Measurements from ENCODE around the gene MEOX1.
A peak's percentile ranks its signal among the peaks of the same experiment; 100 is the strongest.
"Not testable (repeated sequence)": the region's sequence is repeated elsewhere in the genome, so short reads cannot be mapped to it uniquely, and the experiment has no call there.

Gene MEOX1

DNA sequence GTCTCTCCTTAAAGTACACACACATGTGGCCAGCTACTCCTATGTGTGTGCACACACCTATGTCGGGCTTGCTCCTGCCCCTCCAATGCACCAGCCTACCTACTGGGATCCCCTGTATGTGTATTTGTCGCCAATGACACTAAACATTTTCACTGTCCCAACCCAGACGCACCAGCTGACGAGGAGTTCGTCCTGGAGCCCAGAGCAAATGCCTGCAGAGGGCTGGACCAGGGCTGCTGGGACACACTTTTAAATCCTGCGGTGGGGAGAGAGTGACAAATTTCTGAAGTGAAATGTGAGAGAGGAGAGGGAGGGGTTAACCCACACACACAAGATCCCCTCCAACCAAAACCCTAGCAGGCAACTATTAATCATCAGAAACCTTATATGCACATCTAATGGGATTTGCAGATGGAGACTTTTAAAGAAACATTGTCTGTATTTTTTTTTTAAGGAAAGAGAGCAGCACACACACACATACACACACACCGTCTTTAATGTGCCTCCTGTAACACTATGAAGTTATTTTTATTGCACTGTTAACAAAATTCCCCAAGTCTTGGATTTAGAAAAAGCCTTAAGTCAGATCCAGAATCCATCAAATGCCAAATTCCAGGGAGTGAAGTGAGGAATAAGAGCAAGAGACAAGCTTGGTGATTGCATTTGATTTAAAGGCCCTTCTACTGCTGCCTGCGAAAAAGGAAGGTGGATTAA, at the start of gene MEOX1:
TSS of gene MEOX1 (minus strand) at position 224 of the 714 bp plus-strand sequence. CDS start 388 bp downstream, outside the sequence.
- DNase-seq: peak; percentile 77

DNA sequence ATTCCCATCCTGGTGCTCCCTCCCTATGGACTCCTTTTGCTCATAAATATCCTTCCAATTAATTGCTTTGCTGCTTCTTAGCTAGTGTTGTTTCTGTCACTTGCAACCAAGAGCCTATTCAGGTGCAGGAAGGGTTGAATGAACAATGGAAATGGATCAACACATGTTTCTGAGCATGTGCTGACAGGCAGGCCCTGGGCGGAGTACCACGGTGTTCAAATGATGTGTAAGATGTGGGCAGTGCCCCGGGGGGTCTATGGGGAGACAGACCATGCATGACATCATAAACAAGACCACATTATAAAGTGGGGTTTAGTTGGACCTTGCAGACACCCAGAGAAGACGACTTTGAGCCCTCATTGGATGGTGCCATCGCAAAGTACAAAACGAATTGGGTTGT, 48.4 kb upstream of the MEOX1 start:
- DNase-seq: no peak

DNA sequence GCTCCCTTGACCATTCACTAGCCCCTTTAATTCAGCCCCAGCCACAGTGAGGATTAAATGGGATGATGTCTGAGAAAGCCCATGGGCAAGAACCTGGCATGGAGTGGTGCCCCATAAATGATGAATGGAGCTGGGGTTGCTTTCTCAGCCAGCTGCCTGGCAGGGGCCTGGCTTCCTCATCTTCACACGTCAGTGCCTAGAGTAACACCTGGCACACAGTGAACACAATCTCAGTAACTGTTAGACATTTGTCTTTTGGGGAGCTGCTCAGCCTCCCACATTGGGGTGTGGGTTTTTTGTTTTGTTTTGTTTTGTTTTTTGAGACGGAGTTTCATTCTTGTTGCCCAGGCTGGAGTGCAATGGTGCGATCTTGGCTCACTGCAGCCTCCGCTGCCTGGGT, 47.5 kb upstream of the MEOX1 start:
- DNase-seq: no peak

DNA sequence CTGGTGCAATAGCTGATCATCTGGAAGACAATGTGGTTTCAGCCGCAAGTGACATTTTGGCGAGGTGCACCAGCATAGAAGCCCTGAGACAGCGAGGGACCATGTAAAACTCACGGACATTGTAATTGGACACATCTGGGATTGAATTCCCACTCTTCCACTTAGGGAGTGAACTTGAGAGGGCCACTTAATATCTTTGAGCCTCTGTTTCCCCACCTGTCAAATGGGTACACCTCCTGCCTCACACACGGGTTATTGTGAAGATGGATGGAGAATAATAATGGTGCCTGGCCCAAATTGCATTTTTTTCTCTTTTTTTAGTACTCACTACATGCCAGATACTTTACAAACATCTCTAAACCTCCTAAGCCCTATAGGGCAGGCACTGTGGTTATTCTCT, 45.5 kb upstream of the MEOX1 start:
- no peak for DNase-seq

DNA sequence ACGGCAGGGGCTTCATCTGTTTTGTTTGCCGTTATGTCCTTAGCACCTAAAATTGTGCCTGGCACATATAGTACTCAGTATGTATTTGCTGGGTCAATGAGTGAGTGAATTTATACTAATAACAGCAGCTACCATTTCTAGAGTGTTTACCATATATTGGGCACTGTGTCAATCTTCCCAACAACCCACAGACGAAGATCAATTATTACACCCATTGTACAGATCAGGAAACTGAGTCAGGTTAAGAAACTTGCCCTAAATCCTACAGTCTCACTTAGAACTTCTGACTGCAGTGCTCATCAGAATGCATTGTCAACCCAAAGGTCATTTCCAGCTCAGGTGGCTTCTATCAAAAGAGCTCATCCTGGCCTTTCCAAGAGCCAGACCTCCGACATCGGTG, 44.5 kb upstream of the MEOX1 start:
- no peak for DNase-seq

DNA sequence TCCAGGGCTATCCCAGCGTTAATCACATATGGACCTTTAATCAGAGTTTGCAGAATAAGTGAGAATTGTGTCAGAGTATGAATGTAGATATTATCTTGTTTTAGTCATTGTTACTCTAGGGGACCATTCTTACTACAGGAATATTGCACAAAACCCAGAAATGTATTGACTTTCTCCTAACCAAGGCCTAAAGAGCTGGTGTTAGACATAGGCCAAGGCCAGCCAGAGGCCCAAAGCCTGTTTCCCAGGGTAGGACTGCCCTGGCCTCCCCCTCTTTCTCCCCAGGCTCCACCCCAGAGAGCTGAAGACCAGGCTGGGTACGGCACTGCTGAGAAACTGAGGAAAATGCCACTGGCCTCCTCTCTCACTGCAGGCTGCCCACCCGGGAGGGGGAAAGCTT, 41.9 kb upstream of the MEOX1 start:
- no peak for DNase-seq

DNA sequence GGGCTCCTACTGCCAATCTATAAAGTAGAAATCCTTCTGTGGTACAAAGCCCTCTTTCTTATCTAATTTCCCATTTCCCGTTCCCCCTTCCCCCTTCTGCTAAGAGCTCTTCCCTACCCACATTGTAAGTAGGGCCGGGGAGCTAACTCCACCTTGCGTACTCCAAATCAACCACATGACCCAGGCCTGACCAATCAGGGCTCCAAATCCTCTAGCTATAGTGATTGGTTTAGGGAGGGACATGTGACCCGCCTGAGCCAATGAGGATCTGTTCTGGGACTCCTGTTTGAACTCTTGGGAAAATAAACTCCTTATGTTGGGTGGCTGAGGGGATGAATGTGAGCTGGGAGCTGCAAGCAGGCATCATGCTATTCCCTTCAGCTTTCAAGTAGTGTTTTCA, 40.9 kb upstream of the MEOX1 start:
- DNase-seq: no peak

DNA sequence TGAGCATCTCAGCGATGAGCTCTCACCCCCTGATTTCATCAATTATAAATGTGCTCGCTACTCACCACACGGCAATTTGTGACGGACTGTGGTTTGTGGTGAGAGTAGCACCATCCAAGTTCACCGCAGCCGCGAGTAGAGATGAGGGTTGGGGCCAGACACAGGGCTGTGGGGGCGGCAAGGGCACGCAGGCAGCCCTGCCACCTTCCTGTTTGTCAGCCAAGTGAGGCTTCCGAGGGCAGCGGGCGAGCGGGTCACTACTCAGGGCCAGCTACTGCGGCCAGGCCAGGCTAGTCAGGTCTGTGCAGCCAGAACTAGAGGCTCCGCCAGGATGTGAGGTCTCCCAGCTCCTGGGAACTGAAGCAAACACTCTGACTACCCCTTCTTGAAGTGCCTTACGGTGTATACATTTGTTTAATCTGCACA, 39.6 kb upstream of the MEOX1 start:
- peak; percentile 67 for DNase-seq

DNA sequence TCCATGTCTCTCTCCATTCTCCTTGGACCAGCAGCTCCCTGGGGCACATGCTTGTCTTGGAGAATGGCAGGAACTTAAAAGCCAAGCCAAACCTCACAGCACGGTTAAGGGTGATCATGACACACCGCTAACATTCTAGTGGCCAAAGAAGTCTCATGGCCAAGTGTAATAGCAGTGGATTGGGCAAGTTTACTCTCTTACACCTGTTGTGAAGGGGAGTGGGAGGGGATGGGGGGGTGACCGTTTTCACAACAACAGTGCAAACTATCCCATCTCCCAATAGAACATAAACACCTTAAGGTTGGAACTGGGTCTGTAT, 37.7 kb upstream of the MEOX1 start:
- no peak for DNase-seq

DNA sequence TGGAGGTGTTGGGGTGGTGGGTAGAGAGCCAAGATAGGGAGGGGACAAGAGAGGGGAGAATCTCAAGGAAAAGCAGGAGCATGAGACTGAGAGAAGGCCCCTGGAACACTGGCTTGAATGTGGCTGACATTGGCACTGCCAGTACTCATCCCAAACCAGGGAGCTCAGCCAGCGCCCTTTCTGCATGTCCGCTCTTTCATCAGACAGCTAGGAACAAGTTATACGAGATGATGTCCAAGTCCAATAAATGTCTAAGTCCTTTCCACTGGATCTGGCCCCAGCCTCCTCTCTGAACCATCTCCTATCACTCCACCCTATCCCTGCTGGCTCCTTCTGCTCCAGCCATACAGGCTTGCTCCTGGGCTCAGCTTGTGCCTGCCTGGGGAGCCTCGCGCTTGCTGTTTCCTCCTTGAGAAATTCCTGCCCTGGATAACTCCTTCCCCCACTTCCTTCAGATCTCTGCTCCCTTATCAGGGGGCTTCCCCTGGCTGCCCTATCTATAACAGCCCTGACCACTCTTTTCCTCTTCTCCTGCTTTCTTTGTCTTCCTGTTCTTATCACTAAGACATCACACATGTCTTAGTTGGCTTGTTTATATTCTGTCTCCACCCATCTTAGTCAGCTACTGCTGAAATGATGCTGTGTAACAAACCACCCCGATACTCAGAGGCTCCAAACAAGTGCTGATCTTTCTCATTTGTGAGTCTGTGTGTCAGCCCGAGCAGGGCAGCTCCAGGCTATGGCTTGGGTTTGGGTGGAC, 37.1 kb upstream of the MEOX1 start:
- DNase-seq: no peak

DNA sequence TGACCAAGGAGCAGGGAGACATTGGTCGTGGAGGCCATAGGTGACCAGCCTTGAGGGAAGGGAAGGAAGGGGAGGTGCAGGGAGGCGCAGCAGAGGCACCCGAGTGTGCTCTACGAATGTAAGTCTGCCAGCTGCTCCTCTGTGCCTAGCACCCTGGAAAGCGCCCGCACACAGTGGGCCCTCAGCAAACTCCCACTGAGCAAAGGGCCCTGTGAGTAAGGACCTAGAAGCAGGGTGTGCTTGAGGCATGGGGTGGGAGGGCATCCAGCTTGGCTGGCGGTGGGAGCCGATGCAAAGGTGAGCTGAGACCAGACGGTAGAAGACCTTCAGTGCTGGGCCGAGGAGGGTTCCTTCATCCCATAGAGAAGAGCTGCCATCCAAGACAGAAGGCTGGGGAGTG, 36.2 kb upstream of the MEOX1 start:
- DNase-seq: no peak

DNA sequence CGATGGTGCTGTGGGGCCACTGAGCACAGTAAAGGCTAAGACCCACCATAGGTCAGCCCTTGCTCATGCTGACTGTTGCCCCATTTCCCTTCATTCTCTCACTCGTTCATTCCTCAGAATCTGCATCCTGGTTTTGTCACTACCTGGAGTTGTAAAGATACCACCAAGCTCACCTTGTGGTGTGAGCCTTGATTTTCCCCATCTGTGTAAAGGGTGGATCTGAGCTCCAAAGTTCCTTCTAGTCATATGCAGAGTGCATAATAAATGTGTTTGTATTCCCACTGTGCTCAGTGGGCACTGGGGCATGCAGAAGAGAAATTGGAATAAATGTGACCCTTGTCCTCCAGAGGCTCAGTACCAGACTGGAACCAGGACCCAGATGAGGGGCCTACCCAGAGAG, 35.2 kb upstream of the MEOX1 start:
- DNase-seq: no peak

DNA sequence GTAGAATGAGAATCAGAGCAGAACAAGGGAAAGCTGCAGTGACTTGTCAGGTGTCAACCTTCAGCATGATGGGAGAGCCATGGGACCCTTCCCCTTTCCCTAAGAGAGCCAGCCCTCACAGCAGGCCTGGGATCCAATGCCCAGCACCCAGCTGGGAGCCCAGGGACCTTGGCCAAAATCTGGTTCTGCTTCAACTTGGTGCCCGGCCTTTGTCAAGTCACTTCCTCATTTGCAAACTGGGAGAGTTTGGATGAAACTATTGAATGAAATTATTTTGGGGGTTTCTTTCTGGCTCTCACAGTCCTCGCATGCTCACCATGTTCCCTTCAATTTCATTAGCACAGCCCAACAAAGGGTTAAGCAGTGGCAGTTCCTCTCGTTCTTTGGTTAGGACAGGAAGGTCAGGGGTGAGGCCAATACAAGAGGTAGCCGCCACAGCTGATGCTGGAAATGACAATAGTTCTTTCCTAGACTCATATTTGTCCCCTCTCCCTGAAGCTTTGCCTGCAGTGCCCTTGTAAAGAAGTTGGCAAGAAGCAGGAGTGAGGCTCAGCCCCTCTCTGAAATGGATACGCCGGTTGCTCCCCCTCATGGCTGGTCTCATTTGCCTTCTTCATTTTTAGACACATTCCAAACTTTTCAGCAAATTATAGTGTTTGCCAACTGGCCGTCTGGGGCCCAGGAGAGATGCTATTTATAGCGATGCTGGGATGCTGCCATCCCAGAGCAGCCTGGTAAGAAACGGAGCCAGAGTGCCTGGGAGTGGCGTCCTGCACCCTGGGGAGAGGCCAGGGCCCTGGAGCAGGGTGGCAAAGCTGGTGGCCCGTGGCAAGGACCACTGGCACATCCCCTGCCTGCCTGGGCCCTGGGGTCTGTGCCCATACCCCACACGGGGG, 34.5 kb upstream of the MEOX1 start:
- DNase-seq: peak; percentile 62

DNA sequence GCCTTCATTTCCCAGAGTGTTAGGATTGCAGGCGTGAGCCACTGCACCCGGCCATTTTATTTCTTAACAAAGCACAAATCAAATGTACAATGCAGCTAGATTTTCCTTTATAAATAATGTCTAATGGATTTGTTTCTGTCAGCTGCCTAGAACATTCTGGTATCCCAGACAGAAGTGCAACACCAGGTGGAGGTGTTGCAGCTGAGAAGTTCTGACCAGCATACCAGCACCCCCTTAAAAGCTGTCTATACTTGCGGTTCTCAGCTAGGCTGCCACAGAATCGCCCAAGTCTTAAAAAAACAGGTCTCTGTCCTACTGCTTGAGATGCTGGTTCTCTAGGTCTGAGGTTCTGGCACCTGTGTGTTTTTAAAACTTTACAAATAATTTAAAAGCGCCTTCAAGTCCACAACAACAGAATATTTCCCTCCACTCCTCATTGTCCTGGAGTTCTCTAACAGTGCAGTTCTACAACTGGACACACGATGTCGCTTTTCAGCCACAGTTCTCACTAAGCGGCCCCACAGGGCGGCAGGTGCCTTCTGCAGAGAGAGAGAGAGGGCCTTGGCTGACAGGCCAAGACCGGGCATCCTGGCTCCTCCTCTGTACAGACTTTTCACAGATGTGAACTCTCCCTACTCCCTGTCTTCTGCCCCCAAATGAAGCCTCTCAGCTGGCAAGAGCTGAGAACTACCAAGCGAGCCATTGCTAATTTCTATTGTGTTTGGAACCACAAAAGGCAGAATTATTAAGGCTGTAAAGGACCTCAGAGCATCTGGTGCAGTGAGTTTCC, 32.6 kb upstream of the MEOX1 start:
- DNase-seq: peak; percentile 85

DNA sequence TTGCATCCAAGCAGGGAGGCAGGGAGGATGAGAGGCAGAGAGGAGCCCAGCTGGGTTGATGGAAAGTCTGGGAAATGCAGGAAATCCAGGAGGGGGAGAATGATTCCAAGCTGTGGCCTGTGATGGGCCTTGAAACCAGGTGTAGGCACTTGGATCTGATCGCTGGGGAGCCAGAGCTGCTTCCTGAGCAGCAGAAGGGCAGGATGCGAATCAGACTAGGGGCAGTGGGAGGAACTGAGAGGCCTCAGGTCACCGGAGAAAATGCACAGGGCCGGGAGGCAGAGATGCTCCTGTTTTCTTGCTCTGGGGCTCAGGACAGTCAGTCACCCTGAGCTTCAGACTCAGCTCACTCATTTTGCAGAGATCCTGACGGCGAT, 29.6 kb upstream of the MEOX1 start:
- DNase-seq: no peak

DNA sequence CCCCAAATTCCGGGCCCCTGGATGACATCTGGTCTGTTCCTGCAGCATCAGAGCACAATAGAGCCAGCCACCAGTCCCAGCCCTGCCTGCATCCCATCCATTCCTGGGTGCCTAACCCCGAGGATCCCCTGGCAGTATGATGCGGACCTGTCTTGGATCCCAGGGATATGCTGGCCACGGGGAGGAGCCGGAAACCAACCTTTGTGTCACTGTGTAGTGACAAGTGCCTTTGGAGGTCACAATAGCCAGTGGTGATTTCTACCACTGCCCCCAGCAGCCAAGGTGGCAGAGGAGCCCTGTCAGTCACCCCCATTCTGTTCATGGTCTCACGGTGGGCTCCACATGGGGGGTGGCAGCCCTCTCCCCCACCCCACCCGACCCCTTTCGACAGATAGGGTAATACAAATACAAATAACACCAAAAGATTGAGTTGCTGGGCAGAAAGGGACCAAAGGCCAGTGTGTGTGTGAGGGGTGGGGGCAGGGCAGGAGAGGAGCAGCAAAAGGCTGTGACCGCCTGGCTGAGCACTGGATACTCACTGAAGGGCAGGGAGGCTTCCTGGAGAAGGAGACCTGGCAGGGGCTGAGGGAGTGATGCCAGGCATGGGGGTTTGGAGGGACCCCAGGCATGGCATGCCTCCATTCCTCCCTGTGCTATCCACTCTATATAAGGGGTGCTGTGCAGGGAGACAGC, 29.0 kb upstream of the MEOX1 start:
- no peak for DNase-seq

DNA sequence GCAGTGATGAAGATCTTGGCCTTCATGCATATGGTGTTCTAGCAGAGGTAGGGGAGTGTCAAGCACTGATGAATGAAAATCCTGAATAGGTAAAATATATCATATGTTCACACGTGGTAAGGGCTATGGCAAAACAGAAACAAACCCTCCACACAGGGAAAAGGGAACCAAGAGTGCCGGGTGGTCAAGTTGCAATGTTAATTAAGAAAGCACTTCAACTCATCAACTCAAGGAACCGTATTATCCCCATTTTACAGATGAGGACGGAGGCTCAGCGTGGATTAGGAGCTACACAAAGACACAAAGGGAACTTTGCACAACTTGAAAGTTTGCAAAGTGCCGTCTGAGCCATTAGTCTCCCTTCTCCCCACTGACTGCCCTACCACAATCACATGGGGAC, 28.1 kb upstream of the MEOX1 start:
- no peak for DNase-seq

DNA sequence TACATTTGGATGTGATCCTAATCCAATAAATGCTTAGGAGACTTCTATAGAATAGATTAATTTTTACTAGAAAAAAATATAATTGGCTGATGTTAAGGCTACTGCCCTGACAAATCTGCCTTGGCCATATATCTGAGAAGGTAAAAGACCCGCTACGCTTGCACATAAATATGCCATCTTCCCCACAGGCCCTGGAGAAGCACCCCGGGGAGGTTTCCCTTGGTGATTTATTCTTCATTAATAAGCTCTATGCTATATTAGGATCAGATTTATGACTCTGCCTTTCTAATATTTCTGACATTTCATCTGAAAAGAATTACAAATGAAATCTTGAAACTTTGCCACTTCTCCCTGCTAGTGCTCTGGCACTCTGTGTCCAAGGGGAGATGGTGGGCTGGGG, 27.4 kb upstream of the MEOX1 start:
- DNase-seq: no peak

DNA sequence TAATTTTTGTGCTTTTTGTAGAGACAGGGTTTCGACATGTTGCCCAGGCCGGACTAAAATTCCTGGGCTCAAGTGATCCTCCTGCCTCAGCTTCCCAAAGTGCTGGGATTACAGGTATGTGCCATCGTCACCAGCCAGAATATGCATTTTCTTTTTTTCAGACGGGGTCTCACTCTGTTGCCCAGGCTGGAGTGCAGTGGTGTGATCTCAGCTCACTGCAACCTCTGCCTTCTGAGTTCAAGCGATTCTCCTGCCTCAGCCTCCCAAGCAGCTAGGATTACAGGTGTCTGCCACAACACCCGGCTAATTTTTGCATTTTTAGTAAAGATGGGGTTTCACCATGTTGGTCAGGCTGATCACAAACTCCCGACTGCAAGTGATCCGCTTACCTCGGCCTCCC, 25.2 kb upstream of the MEOX1 start:
- not testable (repeated sequence) for DNase-seq

DNA sequence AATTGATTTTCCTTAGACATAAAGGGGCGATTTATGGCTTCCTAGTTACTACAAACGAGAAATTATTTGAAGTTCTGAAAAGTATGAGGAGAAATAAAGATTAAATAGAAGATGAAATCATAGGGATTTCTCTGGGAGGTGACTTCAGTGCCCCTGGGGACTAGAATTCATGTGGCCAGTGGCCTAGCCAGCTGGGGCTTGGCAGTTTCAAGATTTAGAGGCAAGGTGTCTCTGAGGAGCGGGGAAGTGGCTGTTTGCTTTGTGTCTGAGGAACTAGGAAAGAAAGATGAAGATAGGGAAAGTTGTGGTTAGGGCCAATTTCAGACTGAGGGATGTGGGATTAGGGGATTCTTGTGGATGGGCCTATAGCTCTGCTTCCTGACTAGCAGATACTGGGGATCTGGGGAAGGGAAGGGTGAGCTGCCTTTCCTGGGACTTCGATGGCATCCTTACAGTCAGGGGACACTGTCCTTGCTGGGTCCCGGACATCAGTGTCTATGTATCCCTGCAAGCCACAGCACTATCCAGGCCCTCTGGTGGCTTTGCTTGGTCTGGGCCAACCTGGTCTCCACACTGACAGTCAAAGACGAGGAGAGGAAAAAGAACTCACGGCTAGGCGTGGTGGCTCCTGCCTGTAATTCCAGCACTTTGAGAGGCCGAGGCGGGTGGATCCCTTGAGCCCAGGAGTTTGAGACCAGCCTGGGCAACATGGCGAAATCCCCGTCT, 22.4 kb upstream of the MEOX1 start:
- no peak for DNase-seq

DNA sequence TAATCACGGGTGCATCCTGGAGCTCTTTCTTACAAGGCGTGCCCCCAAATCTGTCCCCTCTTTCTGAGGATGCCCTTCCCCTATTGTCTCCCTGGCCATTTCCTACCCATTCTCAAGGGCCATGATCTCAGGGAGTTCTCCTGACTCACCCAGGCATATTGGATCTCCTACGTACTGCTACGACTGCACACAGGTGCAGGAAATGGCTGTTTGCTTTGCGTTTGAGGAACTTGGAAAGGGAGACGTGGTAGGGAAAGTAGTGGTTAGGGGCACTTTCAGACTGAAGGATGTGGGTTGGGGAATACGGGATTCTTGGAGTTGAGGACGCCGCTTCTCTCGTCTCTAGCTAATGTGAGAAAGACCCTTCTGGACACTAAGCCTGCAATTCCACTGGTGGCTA, 18.7 kb upstream of the MEOX1 start:
- no peak for DNase-seq

DNA sequence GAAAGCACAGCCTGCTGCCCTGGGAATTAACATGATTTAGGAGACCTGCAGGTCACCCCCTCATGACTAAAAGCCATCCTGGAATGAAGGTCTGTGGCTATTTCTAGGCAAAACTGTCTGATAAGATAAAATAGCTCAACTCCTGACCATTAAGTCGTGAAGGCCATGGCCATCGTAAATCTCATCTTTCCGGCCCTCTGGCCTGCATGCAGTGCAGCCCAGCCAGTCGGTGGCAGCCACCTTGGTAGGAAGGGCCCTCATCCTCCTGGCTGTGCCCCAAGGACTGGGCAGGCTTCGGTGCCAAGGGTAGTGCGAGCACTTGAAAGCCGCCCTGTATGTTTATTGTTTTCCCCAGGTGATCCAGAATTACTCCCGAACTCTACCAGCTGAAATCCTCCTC, 18.2 kb upstream of the MEOX1 start:
- no peak for DNase-seq
